Cardiac muscle cell (in vitro differentiated cells and primary cell): ENCODE data around the gene SKIDA1. TPM values are rescaled to one million over a fixed set of nuclear protein-coding genes. Genes with fewer than 3 reads are reported as not detected.

Source experiments
- DNase-seq, 2 donors: peaks; one replicate each; pipeline versions ENCODE4 v3.0.0 to v3.0.0-alpha.2; 2010 to 2017; ENCODE audit warnings: low read depth in 1 of 2, low spot score in 1 of 2
- H3K27ac ChIP-seq: fragments of 200-600 bp; sonication (generic); 2 replicates; pipeline ENCODE4 v1.5.1; 2016
- H3K27me3 ChIP-seq: fragments of 200-600 bp; sonication (generic); 2 replicates; pipeline ENCODE4 v1.6.0; 2016; ENCODE audit warnings: control low read depth
- H3K36me3 ChIP-seq: fragments of 200-600 bp; sonication (generic); 2 replicates; pipeline ENCODE4 v1.5.1; 2016; ENCODE audit warnings: control low read depth
- H3K4me1 ChIP-seq: fragments of 200-600 bp; sonication (generic); 2 replicates; pipeline ENCODE4 v1.8.1; 2017; ENCODE audit warnings: low read depth, mild to moderate bottlenecking, mixed run types
- H3K4me3 ChIP-seq: fragments of 200-600 bp; sonication (generic); 2 replicates; pipeline ENCODE4 v1.5.1; 2016; ENCODE audit warnings: mild to moderate bottlenecking
- H3K9me3 ChIP-seq: fragments of 200-600 bp; sonication (generic); 2 replicates; pipeline ENCODE4 v1.5.1; 2017; ENCODE audit warnings: low read depth, mild to moderate bottlenecking, control low read depth
- polyA plus RNA-seq: library from polyadenylated mRNA; unstranded; fragments of >200 nt; fragmentation: Nextera tagmentation; extraction: Ambion mirVana; gene quantifications from 2 replicates; pipeline ENCODE4 v1.2.1, GENCODE V29; 2016
- total RNA-seq: library from RNA; depleted of rRNA; stranded (reverse); fragments of >200 nt; gene quantifications from 2 replicates; pipeline ENCODE4 v1.2.3, GENCODE V29; 2016
- TF ChIP-seq, protein P1 (sequence below): IDR thresholded peaks from 2 replicates; pipeline ENCODE4 v1.5.1; 2012; ENCODE audit warnings: low read depth, mild to moderate bottlenecking, low read length

Gene SKIDA1
- total and polyA plus RNA-seq, 2 experiments from 2014 or later: 4.3 to 62.4 TPM

DNA sequence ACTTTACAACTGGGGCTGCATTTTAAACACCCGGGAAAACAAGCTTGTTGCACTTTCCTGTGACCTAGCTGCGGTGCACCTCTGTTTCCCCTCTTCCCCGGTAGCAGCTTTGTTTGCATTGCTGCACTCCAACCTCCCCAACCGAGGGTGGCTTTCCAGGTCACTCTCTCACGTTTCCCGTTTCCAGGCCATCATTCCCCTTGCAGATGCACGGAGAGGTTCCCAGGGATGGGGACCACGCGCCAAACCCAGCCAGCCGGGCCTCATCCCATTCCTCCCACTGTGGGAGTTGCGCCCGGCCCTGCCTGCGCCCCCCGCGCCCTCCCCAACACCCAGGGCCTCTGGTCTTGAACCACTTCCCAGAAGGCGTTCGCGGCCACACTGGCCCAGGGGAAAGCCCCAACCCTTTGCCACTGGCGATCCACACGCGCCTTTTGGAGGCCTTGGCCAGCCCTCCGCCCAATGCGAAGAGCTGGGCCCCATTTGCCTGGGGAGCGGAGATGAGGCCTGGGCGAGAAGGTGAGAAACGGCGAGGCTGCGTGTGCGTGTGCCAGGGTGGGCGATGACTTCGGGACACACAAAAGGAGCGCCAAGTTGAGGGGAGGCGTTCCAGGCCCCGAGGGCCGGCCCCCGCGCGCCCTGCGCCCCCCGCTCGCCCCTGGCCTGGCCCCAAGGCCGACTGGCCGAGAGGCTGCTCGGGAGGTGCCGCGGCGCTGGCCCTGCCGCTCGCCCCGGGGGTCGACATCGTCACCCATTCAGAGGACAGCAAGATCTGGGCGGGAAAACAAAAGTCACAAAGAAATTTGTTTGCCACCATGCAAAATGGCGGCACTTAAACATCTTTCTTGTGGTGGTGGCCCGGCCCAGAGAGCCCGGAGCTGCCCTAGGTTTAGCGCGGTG is 15.9 kb downstream of the SKIDA1 start:
- TF ChIP-seq, protein P1, sequence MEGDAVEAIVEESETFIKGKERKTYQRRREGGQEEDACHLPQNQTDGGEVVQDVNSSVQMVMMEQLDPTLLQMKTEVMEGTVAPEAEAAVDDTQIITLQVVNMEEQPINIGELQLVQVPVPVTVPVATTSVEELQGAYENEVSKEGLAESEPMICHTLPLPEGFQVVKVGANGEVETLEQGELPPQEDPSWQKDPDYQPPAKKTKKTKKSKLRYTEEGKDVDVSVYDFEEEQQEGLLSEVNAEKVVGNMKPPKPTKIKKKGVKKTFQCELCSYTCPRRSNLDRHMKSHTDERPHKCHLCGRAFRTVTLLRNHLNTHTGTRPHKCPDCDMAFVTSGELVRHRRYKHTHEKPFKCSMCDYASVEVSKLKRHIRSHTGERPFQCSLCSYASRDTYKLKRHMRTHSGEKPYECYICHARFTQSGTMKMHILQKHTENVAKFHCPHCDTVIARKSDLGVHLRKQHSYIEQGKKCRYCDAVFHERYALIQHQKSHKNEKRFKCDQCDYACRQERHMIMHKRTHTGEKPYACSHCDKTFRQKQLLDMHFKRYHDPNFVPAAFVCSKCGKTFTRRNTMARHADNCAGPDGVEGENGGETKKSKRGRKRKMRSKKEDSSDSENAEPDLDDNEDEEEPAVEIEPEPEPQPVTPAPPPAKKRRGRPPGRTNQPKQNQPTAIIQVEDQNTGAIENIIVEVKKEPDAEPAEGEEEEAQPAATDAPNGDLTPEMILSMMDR: no peak
- no peaks in the 10 kb centered on the region for H3K27me3 ChIP-seq
- DNase-seq: peak in 1 of 2 donors; percentile 45
- H3K4me3 ChIP-seq: peak overlapping the region; percentile 78
- H3K9me3 ChIP-seq: no peaks in the 10 kb centered on the region
- peak overlapping the region; percentile 95 for H3K27ac ChIP-seq
- H3K4me1 ChIP-seq: peaks cover 81% of the 10 kb centered on the region
- no peaks in the 10 kb centered on the region for H3K36me3 ChIP-seq

GRCh38 chr10:21508706-21509331 is 16.7 kb downstream of the SKIDA1 start:
- Histone ChIP-seq H3K27me3 (no peaks in the 10 kb centered on the region), H3K27ac (peak overlapping the region; percentile 95), H3K36me3 (no peaks in the 10 kb centered on the region), H3K9me3 (no peaks in the 10 kb centered on the region), H3K4me3 (peak overlapping the region; percentile 78), H3K4me1 (peaks cover 83% of the 10 kb centered on the region)
- DNase-seq: peak in 1 of 2 donors; percentile 62
- TF ChIP-seq, protein P1: no peak

DNA sequence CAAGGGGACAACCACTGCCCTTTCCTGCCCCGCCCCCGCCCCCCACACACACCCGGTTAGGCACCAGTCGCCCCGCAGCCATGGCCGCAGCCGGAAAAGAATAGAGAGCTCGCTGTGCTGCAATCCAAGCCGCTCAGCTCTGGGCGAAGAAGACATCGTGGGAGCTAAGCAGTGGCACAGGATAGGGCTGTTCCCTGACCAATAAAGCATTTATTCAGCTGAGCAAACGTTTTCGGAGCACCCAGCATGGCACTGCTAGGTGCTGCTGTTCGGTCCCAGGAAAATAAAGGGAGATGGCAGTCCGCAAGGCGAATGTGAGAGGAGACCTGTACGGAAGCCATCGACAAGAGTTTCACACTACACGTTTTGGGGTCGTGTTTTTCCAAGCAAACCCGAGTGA is 18.3 kb downstream of the SKIDA1 start:
- peaks cover 80% of the 10 kb centered on the region for H3K4me1 ChIP-seq
- peak overlapping the region; percentile 95 for H3K27ac ChIP-seq
- DNase-seq: no peak
- H3K9me3 ChIP-seq: no peaks in the 10 kb centered on the region
- H3K4me3 ChIP-seq: peak overlapping the region; percentile 78
- TF ChIP-seq, protein P1: no peak
- no peaks in the 10 kb centered on the region for H3K36me3 ChIP-seq
- no peaks in the 10 kb centered on the region for H3K27me3 ChIP-seq

- Histone ChIP-seq H3K9me3 (no peaks in the 10 kb centered on the region), H3K4me1 (peaks cover 80% of the 10 kb centered on the region), H3K36me3 (no peaks in the 10 kb centered on the region), H3K27ac (peak overlapping the region; percentile 95), H3K4me3 (peak overlapping the region; percentile 78), H3K27me3 (no peaks in the 10 kb centered on the region)
- DNase-seq: no peak
- TF ChIP-seq, protein P1: no peak
These were observed 19.1 kb downstream of the SKIDA1 start for GRCh38 chr10:21506351-21506750.

DNA sequence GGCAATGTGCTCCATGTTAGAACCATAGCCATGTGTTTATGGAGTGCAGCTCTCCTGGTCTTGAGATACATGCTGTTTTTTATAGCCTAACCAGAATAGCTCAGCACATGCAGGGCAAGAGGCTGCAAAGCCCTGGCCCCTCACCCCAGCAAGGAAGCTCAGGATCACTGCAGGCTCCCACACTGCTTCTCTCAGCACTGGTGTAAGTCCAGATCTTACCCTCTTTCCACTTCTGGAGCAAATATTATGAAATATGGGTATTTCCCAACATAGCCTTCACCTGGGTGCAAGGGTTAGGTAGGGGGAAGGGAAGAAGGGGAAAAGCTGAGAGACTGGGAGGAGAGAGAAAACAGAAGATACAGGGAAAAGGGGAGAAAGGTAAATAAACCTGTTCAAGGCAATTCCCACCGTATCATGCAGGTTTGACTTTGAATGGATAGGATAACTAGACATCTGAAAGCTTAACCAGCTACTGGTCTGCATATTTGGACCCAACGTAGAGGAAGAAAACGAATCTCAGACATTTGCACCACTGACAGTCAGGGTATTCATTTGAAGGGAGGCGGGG is 19.7 kb downstream of the SKIDA1 start:
- peak overlapping the region; percentile 78 for H3K4me3 ChIP-seq
- H3K36me3 ChIP-seq: no peaks in the 10 kb centered on the region
- peak in 1 of 2 donors; percentile 76 for DNase-seq
- H3K27ac ChIP-seq: peak overlapping the region; percentile 95
- no peaks in the 10 kb centered on the region for H3K9me3 ChIP-seq
- no peaks in the 10 kb centered on the region for H3K27me3 ChIP-seq
- TF ChIP-seq, protein P1: no peak
- H3K4me1 ChIP-seq: peaks cover 80% of the 10 kb centered on the region
